Neuron (in vitro differentiated cells): ENCODE results near the gene CEP85.

ENCODE experiments used
- H2AFZ ChIP-seq: one replicate; pipeline ENCODE4 v1.6.1; 2013; ENCODE audit warnings: low read depth, mild to moderate bottlenecking, inconsistent platforms, low read length, moderate library complexity
- H3K27me3 ChIP-seq: one replicate; pipeline ENCODE4 v1.6.1; 2013; ENCODE audit warnings: low read length; ENCODE audit not compliant: insufficient read depth
- H3K36me3 ChIP-seq: one replicate; pipeline ENCODE4 v1.6.1; 2013; ENCODE audit warnings: low read length; ENCODE audit not compliant: insufficient read depth
- H3K4me1 ChIP-seq: one replicate; pipeline ENCODE4 v1.6.1; 2013; ENCODE audit warnings: low read length; ENCODE audit not compliant: insufficient read depth
- H3K4me3 ChIP-seq: 2 replicates; pipeline ENCODE4 v1.5.1; 2013; ENCODE audit warnings: mild to moderate bottlenecking, low read length, moderate library complexity
- H3K9me3 ChIP-seq: one replicate; pipeline ENCODE4 v1.6.1; 2013; ENCODE audit warnings: low read length

CEP85 gene

GRCh38 chr1:26323382-26323781 lies 89.4 kb downstream of the CEP85 start:
- H3K36me3 ChIP-seq = no peaks in the 10 kb centered on the region
- H3K27me3 ChIP-seq = no peaks in the 10 kb centered on the region
- no peaks in the 10 kb centered on the region for H3K9me3 ChIP-seq
- H2AFZ ChIP-seq = no peak overlapping the region
- H3K4me3 ChIP-seq = no peak overlapping the region
- H3K4me1 ChIP-seq = peaks cover 5% of the 10 kb centered on the region

DNA sequence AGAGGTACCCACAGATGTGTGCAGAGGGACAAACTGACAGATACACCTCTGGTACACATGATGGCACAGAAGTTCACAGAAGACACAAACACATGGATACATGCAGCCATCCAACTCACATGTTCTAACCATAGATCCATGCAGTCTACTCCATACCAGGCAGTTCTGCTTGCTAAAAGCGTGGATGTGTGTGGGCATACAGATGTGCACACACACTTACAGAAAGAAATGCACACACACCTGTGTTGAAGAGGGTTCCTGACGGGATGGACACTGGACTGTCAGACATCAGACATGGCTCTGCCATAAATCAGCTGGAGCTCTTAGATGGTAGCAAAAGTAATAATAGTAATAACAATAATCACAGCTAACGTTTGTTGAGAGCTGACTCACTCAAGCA lies 90.5 kb downstream of the CEP85 start:
- Histone ChIP-seq H3K36me3 (no peaks in the 10 kb centered on the region), H3K4me3 (no peak overlapping the region), H3K27me3 (no peaks in the 10 kb centered on the region), H3K4me1 (peaks cover 5% of the 10 kb centered on the region), H3K9me3 (no peaks in the 10 kb centered on the region), H2AFZ (no peak overlapping the region)

GRCh38 chr1:26327956-26328362 lies 94.0 kb downstream of the CEP85 start:
- Histone ChIP-seq H3K4me1 (peaks cover 3% of the 10 kb centered on the region), H2AFZ (no peak overlapping the region), H3K27me3 (no peaks in the 10 kb centered on the region), H3K36me3 (no peaks in the 10 kb centered on the region), H3K9me3 (no peaks in the 10 kb centered on the region), H3K4me3 (no peak overlapping the region)
